K562 (cell line): Measurements from ENCODE around the gene FZD1. TPM values are rescaled to one million over a fixed set of nuclear protein-coding genes. Genes with fewer than 3 reads are reported as not detected.

Source experiments
- ATAC-seq: fragments of 200-7000 bp; cut with Tn5 transposase; 3 replicates; pipeline ENCODE4 v1.9.1; 2020; ENCODE audit warnings: moderate library complexity
- BruUV-seq: library from RNA; stranded (reverse); fragments of 400-500 nt; replicated peaks from 2 replicates; lab custom pipeline; 2021; lab: Mats Ljungman, UMichigan
- CTCF ChIA-PET: fragments of 300-600 bp; formaldehyde crosslinking; extraction: SDS; loops from one replicate; lab custom pipeline; 2021; ENCODE audit warnings: low intra/inter-chr PET ratio; lab: Yijun Ruan, JAX
- POLR2A ChIA-PET: fragments of 300-600, 350-650 bp; sonication (Branson Sonifier 250); formaldehyde crosslinking; extraction: SDS; loops from one replicate; lab custom pipeline; 2021; ENCODE audit warnings: antibody characterized with exemption, inconsistent platforms; lab: Yijun Ruan, JAX
- DNase-seq, 4 experiments: peaks; one replicate each; pipeline versions ENCODE4 v3.0.0 to v3.0.0-alpha.2; 2011 to 2018; ENCODE audit warnings: low spot score in 3 of 4, mixed read lengths in 3 of 4; ENCODE audit errors: extremely low read depth in 1 of 4
- FAIRE-seq: peaks from 2 replicates; lab custom pipeline; 2011; peaks lifted over from hg19 to GRCh38; lab: Jason Lieb, UNC
- H2AFZ ChIP-seq: 2 replicates; pipeline ENCODE4 v1.6.0; 2011; ENCODE audit warnings: low read depth, low read length, control low read depth, inconsistent platforms
- H3K27ac ChIP-seq: fragments of 200-600 bp; 3 replicates; pipeline ENCODE4 v1.8.0; 2011; ENCODE audit warnings: low read depth, mild to moderate bottlenecking, control low read depth, inconsistent platforms, low read length, moderate library complexity, mixed read lengths; ENCODE audit errors: extremely low read depth
- H3K27me3 ChIP-seq, 2 experiments: fragments of 300-600 bp in 1 of 2; 2 replicates in 1 of 2; 3 replicates in 1 of 2; pipeline versions ENCODE4 v1.6.0 to v1.8.0; 2011; ENCODE audit warnings: inconsistent platforms in 2 of 2, low read length in 2 of 2, mild to moderate bottlenecking in 1 of 2, mixed read lengths in 1 of 2, moderate library complexity in 1 of 2; ENCODE audit not compliant: control insufficient read depth in 2 of 2, insufficient read depth in 2 of 2
- H3K36me3 ChIP-seq: fragments of 300-600 bp; 3 replicates; pipeline ENCODE4 v1.8.0; 2011; ENCODE audit warnings: mild to moderate bottlenecking, low read length, inconsistent platforms; ENCODE audit not compliant: control insufficient read depth, insufficient read depth
- H3K4me1 ChIP-seq, 2 experiments: fragments of 200-600 bp in 1 of 2; replicated peaks in 1 of 2; 2 replicates in 1 of 2; 3 replicates in 1 of 2; pipeline versions ENCODE4 v1.5.1 to v1.8.0; 2011; ENCODE audit warnings: inconsistent platforms in 2 of 2, low read length in 2 of 2, mild to moderate bottlenecking in 1 of 2, mixed read lengths in 1 of 2, moderate library complexity in 1 of 2; ENCODE audit not compliant: control insufficient read depth in 2 of 2, insufficient read depth in 2 of 2
- H3K4me2 ChIP-seq: 2 replicates; pipeline ENCODE4 v1.6.1; 2011; ENCODE audit warnings: low read length, control low read depth, inconsistent platforms, mixed read lengths; ENCODE audit not compliant: insufficient read depth
- H3K4me3 ChIP-seq: fragments of 200-600 bp; sonication (generic), shearing (Covaris generic); 2 replicates; pipeline ENCODE4 v1.5.1; 2016; ENCODE audit warnings: control low read depth, inconsistent platforms
- H3K79me2 ChIP-seq: fragments of 200-600 bp; 3 replicates; pipeline ENCODE4 v1.8.0; 2011; ENCODE audit warnings: low read length, inconsistent platforms; ENCODE audit not compliant: control insufficient read depth, insufficient read depth
- H3K9ac ChIP-seq, 2 experiments: 2 replicates each; pipeline versions ENCODE4 v1.6.0 to v1.6.1; 2011; ENCODE audit warnings: low read depth in 2 of 2, low read length in 2 of 2, control low read depth in 1 of 2, inconsistent platforms in 1 of 2, mild to moderate bottlenecking in 1 of 2, mixed read lengths in 1 of 2; ENCODE audit not compliant: insufficient read depth in 1 of 2
- H3K9me1 ChIP-seq: one replicate; pipeline ENCODE4 v1.6.0; 2011; ENCODE audit warnings: inconsistent platforms, mild to moderate bottlenecking, low read length, moderate library complexity; ENCODE audit not compliant: control insufficient read depth, insufficient read depth
- H3K9me3 ChIP-seq: replicated peaks from 2 replicates; pipeline ENCODE4 v1.5.1; 2011; ENCODE audit warnings: low read depth, low read length, inconsistent platforms; ENCODE audit not compliant: control insufficient read depth, insufficient read depth
- H4K20me1 ChIP-seq: replicated peaks from 2 replicates; pipeline ENCODE4 v1.6.1; 2011; ENCODE audit warnings: low read length, inconsistent platforms, mixed read lengths; ENCODE audit not compliant: control insufficient read depth, insufficient read depth
- C11orf30 ChIP-seq: fragments of 450-650 bp; IDR thresholded peaks from 2 replicates; pipeline ENCODE4 v1.6.1; 2016; ENCODE audit warnings: low read depth, mild to moderate bottlenecking
- ZFP30 ChIP-seq: fragments of 250-450 bp; sonication (Bioruptor Pico); IDR thresholded peaks from 2 replicates; pipeline ENCODE4 v1.8.0; 2022; ENCODE audit warnings: moderate library complexity, mild to moderate bottlenecking, inconsistent platforms, borderline replicate concordance
- ZNF316 ChIP-seq: fragments of 450-650 bp; IDR thresholded peaks from 2 replicates; pipeline ENCODE4 v1.6.1; 2016
- WGBS: fragments of 100-300 bp; shearing (Covaris generic); methylation state at CpG from one replicate; pipeline ENCODE4 v1.1.6; 2016; ENCODE audit warnings: low coverage, mixed read lengths; ENCODE audit not compliant: insufficient coverage; ENCODE audit errors: missing lambda C conversion rate; 5-methylcytosine and 5-hydroxymethylcytosine counted together
- in situ Hi-C: fragments of 300-500 bp; cut with MboI; formaldehyde crosslinking; loops from 4 replicates; pipeline ENCODE4 v1.15.0; 2018; ENCODE audit warnings: inconsistent platforms, mixed read lengths
- intact Hi-C: fragments of 100-400 bp; cut with micrococcal nuclease; formaldehyde crosslinking; loops from 2 replicates; pipeline ENCODE4 v1.14.2; 2022
- polyA plus RNA-seq, 8 experiments: library from polyadenylated mRNA; depleted of rRNA in 4 of 8; stranded (reverse) in 5 of 8; unstranded in 3 of 8; fragments of >200 nt; fragmentation: Nextera tagmentation in 2 of 8; fragmentation: Illumina TruSeq in 1 of 8; extraction: Ambion mirVana in 2 of 8; extraction: Trizol in 1 of 8; gene quantifications; 2 replicates each; pipeline versions ENCODE4 v1.2.1 to v1.2.3, GENCODE V29; 2011 to 2014; ENCODE audit warnings: inconsistent platforms in 1 of 8, missing spikeins in 1 of 8
- total RNA-seq, 7 experiments: library from RNA; depleted of rRNA in 6 of 7; stranded (reverse); fragments of >200 nt in 6 of 7; fragmentation: Illumina TruSeq in 2 of 7; extraction: Trizol in 2 of 7; gene quantifications; 2 replicates each; pipeline versions ENCODE4 v1.2.1 to v1.2.3, GENCODE V29; 2011 to 2021; ENCODE audit warnings: low replicate concordance in 1 of 7

The FZD1 gene
- total and polyA plus RNA-seq, 9 of the 15 experiments (the other 6 are each of a cell fraction or from before 2014, with no cell fraction given) = 0.25 to 5.1 (median 1.8) TPM

DNA sequence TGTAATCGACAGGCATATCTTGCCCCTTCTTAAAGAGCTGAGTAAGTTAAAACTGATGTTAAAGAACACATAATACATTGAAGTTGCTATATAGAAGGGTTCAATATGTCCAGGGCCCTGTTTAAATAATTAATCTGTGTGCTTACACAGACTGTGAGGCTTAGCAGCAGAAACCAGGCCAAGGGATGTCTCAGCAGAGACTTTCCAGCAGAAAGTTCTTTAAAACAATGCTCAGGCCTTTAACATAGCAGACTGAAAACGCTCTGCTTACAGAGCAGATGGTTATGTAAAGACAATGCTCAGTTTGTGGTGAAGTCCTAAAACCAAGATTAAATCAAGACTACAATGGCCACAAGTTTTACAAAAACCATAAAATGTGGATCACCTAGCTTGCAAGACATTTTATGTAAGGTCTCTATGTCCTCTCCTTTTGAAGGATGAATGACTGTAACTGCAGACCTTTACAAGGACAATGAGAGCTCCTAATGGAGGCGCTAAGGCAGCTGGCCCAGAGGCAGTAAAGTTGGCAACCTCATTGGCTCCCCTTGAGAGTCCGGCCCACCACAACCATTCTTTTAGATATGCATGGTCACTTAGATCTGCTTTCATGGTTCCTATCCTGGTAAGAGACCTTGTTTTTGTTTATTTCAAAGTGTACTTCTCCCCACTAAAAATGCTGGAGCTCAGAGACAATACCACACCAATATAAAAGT, 56.3 kb downstream of the FZD1 start:
- intact Hi-C loops = no loop called here
- in situ Hi-C loops = no loop called here
- ATAC-seq = peak; percentile 40; the same call in 2 of the 3 replicates
- Histone ChIP-seq H3K9me3 (no peaks in the 10 kb centered on the region), H3K4me3 (no peak overlapping the region), H3K79me2 (no peaks in the 10 kb centered on the region)
- CTCF ChIA-PET = no interaction called here
- BruUV-seq = no TSS peak
- TF ChIP-seq ZFP30 (CRISPR knock-in tag) = no peak
- TF ChIP-seq C11orf30 = peak; percentile 23; the same call in 1 of the 2 replicates
- peak; percentile 43; the same call in 1 of the 2 replicates for TF ChIP-seq ZNF316
- TF ChIP-seq, all 486 proteins: peak for 2
- Histone ChIP-seq H3K4me2 (no peak overlapping the region), H3K36me3 (no peaks in the 10 kb centered on the region), H2AFZ (peak overlapping the region; percentile 61), H4K20me1 (no peaks in the 10 kb centered on the region), H3K4me1 (no peaks in the 10 kb centered on the region), H3K27ac (no peak overlapping the region), H3K27me3 (no peaks in the 10 kb centered on the region), H3K9ac (no peak overlapping the region), H3K9me1 (no peaks in the 10 kb centered on the region)
- POLR2A ChIA-PET = no interaction called here
- 15% methylated on average over 4 of the region's 4 CpGs for WGBS
- FAIRE-seq = peak; percentile 40
- no peak for DNase-seq
